HG03196 (cell line): ENCODE results near the gene TMBIM1.
A peak's percentile ranks its signal among the peaks of the same experiment; 100 is the strongest.

ENCODE experiments used
- ATAC-seq: cut with Tn5 transposase; IDR thresholded peaks from one replicate; pipeline ENCODE4 v1.9.1; 2021; ENCODE audit not compliant: unreplicated experiment

TMBIM1 gene

GRCh38 chr2:218259099-218259961 is 33.0 kb downstream of the TMBIM1 start:
- ATAC-seq: no peak

DNA sequence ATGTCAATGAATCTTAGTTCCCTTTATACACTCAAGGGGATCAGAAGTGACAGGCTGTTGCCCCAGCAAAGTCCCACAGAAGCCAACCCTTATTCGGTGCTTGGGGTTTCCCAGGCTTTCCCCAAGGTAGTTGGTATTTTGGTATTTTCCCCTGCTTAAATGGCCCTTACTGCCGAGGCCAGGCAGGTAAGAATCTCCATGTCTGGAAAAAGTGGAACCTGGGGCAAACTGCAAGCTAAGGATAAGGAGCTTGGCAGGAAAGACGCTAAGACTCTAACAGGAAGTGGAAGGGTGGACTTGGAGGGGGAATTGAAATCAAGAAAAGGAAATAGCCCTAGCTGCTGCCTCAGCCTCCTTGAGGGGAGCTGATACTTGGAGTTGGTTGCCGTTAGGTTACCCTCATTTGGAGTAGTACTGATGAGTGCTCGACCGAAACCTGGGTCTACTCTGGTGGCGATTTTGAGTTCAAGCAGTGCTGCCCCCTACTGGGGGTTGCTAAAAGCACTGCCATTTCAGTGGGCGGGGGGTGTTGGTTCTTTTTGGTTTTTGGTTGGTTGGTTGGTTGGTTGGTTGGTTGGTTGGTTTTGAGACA is 34.8 kb downstream of the TMBIM1 start:
- ATAC-seq: peak; percentile 41

DNA sequence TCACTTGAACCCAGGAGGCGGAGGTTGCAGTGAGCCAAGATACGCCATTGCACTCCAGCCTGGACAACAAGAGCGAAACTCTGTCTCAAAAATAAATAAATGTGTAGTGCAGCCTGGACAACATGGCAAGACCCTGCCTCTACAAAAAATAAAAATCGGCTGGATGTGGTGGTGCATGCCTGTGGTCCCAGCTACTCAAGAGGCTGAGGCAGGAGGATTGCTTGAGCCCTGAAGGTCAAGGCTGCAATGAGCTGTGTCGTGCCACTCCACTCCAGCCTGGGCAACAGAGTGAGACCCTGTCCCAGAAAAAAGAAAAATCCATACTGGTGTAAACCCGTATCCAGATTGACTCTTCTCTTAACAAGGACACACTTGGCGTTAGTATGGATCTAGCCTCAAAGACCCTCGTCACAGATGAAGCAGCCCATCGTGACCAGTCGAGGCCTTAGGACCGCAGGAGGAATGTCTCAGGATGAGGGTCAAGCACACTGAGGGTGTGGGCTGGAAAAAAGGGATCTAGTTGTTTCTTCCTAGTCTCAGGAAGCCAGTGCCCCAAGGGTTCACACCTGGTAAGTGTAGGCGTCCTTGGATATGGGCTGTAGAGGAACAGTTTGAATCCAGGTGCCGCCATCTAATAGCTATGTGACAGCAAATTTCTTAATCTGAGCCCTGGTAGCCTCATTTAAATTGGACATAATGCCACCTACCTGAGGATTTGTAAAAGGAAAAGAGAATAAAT is 35.5 kb downstream of the TMBIM1 start:
- ATAC-seq: no peak

GRCh38 chr2:218255446-218255845 is 36.9 kb downstream of the TMBIM1 start:
- ATAC-seq: no peak

- ATAC-seq: no peak
These were observed 39.1 kb downstream of the TMBIM1 start for GRCh38 chr2:218253232-218253625.

- ATAC-seq: no peak
These were observed 39.6 kb downstream of the TMBIM1 start for GRCh38 chr2:218252509-218253231.

DNA sequence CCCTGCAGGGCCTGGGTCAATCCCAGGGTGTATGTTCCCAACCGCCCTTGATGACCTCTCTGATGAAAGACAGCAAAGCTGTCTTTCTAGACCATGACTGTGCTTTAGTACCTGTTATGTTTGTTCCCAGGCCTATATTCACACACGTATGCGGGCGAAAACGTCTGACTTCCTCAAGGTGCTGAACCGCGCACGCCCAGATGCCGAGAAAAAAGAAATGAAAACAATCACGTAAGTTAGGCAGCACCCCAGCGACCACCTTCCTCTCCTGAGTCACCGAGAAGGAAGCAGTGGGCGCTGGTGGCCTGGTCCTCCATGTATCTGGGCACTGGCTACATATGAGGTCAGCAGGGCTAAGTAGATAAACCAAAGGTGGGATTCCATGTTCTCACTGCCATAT is 42.6 kb downstream of the TMBIM1 start:
- no peak for ATAC-seq

DNA sequence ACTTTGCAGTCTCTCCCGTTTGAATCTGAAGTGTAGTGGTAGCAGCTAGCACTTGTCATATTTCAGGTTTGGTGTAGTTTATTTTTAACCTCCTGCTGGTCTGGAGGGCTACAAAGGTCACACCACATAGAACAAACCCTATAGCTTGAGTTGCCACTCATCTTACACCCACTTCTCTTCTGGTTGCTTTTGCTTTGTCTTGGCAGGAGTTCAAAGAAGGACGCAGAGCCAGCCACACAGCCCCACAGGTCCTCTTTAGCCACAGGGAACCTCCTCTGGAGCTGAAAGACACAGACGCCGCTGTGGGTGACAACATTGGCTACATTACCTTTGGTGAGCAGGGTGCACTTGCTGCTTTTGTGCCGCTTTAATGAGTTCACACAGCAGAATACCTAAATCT is 47.1 kb downstream of the TMBIM1 start:
- ATAC-seq: no peak

DNA sequence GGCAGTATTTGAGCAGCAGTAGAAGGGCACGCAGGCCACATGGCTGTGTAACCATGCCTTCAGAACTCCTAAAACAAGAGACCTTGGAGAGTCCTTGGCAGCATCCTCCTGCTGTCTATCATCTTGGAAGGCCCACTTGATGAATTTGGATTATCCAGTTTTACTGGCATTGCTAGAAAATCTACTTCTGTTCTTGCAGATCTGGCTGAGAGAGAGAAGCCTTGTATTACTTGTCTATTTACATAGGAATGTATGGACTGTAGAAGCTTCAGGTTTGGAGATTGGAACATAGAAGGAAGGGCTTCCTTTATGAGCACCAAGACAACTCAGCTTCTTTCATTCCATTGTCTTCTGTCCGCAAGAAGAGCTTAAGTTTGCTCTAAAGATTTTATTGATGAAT is 47.6 kb downstream of the TMBIM1 start:
- ATAC-seq: no peak

GRCh38 chr2:218244204-218244603 is 48.1 kb downstream of the TMBIM1 start:
- ATAC-seq: no peak

DNA sequence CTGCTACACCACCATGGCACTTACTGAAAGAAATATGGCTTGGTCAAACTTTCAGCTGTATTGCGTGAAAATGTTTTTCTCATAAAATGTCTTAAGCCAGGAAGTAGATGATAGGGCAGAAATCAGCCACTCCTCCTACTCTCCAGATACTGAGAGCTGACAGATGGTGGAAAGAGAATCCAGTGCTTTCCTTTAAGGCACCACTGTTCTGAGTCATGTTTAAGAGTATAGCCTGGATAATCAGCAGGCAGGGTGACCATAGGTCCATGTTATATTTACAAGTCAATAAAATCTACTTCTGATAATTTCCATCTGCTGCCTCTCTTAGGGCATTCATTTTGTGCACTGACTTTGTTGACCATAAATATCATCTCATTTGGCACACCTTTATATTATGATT is 53.4 kb downstream of the TMBIM1 start:
- no peak for ATAC-seq

DNA sequence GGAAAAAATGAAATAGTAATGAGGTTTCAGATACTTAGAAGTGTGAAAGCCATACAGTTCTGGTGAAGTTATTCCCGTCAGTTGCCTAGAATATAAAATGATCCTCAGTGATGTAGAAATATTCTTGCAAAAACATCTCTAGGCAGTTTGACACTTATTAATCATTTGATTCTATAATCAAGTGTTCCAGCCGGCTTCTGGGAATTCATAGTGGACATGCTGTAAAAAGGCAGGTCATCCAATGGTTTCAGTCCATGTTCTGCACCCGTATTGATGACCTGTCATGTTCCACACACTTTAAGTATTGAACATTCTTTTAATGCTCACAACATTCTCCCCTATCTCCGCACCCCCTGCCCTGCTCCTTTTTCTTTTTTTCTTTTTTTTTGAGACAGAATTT is 55.5 kb downstream of the TMBIM1 start:
- no peak for ATAC-seq

DNA sequence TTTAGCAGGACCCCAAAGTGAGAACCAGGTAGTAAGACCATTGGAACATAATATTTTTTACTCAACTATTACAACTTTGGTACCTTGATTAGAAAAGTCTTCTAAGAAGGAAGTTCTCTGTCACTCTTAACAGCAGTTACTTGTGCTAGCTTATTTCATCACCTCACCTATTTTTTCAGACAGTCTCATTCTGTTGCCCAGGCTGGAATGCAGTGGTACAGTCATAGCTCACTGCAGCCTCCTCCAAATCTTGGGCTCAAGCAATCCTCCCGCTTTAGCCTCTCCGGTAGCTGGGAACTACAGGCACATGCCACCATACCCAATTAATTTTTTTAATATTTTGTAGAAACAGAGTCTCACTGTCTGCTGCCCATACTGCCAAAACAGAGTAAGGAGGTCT is 57.3 kb downstream of the TMBIM1 start:
- no peak for ATAC-seq

DNA sequence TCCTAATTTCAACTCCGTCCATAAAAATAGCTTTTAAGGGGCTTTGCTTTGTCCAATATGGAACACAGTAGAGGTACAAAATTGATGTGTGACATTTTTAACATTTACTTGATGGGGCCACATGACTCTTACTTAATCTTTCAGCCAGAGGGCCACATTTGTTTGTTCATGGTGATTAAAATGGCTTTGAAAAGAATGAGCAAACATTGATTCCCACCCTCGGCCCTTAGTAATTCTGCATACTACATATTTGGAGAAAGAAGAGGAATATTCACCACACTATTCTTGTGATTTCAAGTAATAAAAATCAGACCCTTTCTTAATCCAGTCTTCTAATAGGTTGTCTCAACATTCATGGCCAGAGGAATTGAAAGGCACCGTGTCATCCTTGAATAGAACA is 57.8 kb downstream of the TMBIM1 start:
- no peak for ATAC-seq

- no peak for ATAC-seq
These were observed 58.8 kb downstream of the TMBIM1 start for GRCh38 chr2:218233543-218233942.

GRCh38 chr2:218230882-218231281 is 61.4 kb downstream of the TMBIM1 start:
- ATAC-seq: peak; percentile 55

GRCh38 chr2:218229851-218230250 is 62.5 kb downstream of the TMBIM1 start:
- ATAC-seq: no peak

DNA sequence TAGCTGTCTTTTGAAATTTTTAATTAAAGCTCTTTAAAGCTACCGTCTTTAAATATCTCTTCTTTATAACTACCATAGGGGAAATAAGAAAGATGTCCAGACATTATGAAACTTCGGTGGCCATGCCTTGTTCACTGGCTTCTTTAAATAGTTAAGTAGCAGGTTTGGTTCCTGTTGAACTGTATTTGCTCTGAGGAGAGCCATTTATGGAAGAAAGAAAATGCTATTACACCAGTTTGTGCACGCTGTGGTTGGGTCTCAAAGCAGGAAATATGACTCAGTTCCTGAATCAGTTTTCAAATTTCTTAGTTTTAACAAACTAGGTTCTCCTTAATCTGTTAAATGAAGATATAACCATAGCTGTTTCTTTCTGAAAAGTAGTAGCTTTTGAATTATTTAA is 63.1 kb downstream of the TMBIM1 start:
- ATAC-seq: peak; percentile 89

DNA sequence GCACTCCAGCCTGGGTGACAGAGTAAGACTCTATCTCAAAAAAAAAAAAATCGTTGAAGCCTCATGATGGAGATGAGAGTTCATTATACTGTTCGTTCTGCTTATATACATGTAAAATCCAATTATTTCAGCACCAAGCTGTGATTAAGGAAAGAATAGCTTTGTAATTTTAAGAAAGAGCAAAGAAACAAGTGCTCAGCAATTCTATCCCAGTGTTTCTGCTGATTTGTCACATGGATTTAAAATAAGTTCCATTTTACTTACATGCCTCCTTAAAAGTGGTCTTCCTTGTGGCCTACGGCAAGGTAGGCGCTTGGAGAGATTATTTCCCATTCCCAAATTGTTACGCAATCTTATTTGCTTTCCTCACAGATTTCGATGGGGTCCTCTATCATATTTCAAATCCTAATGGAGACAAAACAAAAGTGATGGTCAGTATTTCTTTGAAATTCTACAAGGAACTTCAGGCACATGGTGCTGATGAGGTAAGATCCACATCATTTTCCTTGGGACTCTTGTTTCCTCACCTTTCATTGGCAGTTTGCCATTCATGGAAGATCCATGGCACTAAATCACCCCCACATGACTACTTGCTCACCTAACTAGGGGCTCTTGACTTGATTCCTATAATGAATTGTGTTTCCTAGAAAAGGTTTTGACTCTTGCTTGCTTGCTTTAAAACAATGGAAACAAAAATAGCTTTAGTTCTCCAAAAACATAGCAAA is 63.8 kb downstream of the TMBIM1 start:
- no peak for ATAC-seq

DNA sequence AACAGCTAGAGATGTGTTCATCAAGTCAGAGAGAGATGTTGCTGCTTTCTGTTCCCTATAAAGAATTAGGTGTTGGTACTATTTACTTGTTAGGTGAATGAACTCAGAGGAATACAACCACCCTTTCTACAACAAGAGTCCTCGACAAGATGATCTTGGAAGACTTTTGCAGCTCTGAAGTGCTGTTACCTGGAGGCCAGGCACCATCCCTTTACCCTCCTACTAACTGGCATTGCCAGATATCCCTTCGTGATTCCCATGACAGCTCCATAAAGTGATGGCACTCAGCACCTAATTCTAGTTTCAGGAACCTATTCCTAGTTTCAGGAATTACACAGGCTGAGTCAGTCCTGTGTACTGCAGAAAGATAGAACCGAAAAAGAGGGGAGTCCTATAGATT is 65.4 kb downstream of the TMBIM1 start:
- ATAC-seq: no peak
